GM23248 (cell line): ENCODE results near the gene CSRP1. TPM values are rescaled to one million over a fixed set of nuclear protein-coding genes. Genes with fewer than 3 reads are reported as not detected.
A peak's percentile ranks its signal among the peaks of the same experiment; 100 is the strongest.

Experiments
- DNase-seq: peaks from one replicate; pipeline ENCODE4 v3.0.0-alpha.2; 2015
- H2AFZ ChIP-seq: fragments of 200-600 bp; sonication (generic); 2 replicates; pipeline ENCODE4 v1.6.1; 2016; ENCODE audit warnings: antibody characterized with exemption
- H3F3A ChIP-seq: fragments of 200-600 bp; sonication (generic); 2 replicates; pipeline ENCODE4 v1.6.1; 2016; ENCODE audit warnings: mild to moderate bottlenecking, antibody characterized with exemption, mixed run types; ENCODE audit not compliant: insufficient read depth
- H3K27ac ChIP-seq: fragments of 200-600 bp; sonication (generic); 2 replicates; pipeline ENCODE4 v1.5.1; 2016; ENCODE audit warnings: mild to moderate bottlenecking
- H3K27me3 ChIP-seq: fragments of 200-600 bp; sonication (generic); replicated peaks from 2 replicates; pipeline ENCODE4 v1.6.1; 2016; ENCODE audit warnings: mild to moderate bottlenecking; ENCODE audit not compliant: insufficient read depth
- H3K36me3 ChIP-seq: fragments of 200-600 bp; sonication (generic); 2 replicates; pipeline ENCODE4 v1.6.1; 2016; ENCODE audit warnings: low read depth, mild to moderate bottlenecking
- H3K4me1 ChIP-seq: fragments of 200-600 bp; sonication (generic); 2 replicates; pipeline ENCODE4 v1.6.1; 2016; ENCODE audit warnings: mild to moderate bottlenecking; ENCODE audit not compliant: insufficient read depth
- H3K4me2 ChIP-seq: fragments of 200-600 bp; sonication (generic); one replicate; pipeline ENCODE4 v1.6.1; 2016; ENCODE audit warnings: mild to moderate bottlenecking; ENCODE audit not compliant: unreplicated experiment
- H3K4me3 ChIP-seq: fragments of 200-600 bp; sonication (generic); 2 replicates; pipeline ENCODE4 v1.5.1; 2016; ENCODE audit warnings: mild to moderate bottlenecking
- H3K79me2 ChIP-seq: fragments of 200-600 bp; sonication (generic); 2 replicates; pipeline ENCODE4 v1.6.1; 2016; ENCODE audit warnings: mild to moderate bottlenecking; ENCODE audit not compliant: insufficient read depth
- H3K9ac ChIP-seq: fragments of 200-600 bp; sonication (generic); 2 replicates; pipeline ENCODE4 v1.6.1; 2016; ENCODE audit warnings: mild to moderate bottlenecking
- H3K9me2 ChIP-seq: fragments of 200-600 bp; sonication (generic); 2 replicates; pipeline ENCODE4 v1.6.1; 2016; ENCODE audit warnings: mixed run types, mild to moderate bottlenecking, moderate library complexity; ENCODE audit not compliant: insufficient read depth
- H3K9me3 ChIP-seq: fragments of 200-600 bp; sonication (generic); one replicate; pipeline ENCODE4 v1.6.1; 2017; ENCODE audit warnings: low read depth
- H4K20me1 ChIP-seq: fragments of 200-600 bp; sonication (generic); 2 replicates; pipeline ENCODE4 v1.6.0; 2016; ENCODE audit not compliant: insufficient read depth
- EZH2 ChIP-seq: fragments of 200-600 bp; sonication (generic); IDR thresholded peaks from 2 replicates; pipeline ENCODE4 v1.6.1; 2018; ENCODE audit warnings: antibody characterized with exemption, mild to moderate bottlenecking; ENCODE audit not compliant: insufficient read depth, poor library complexity, severe bottlenecking
- EZH2phosphoT487 ChIP-seq: fragments of 200-600 bp; sonication (generic); IDR thresholded peaks from 2 replicates; pipeline ENCODE4 v1.6.1; 2018; ENCODE audit warnings: antibody characterized with exemption, moderate library complexity, mild to moderate bottlenecking, low read depth; ENCODE audit not compliant: insufficient read depth
- WGBS, 2 experiments: methylation state at CpG; one replicate each; pipeline ENCODE4 v1.1.6; 2015 to 2017; ENCODE audit warnings: low lambda C conversion rate in 2 of 2, low coverage in 1 of 2; ENCODE audit errors: missing lambda C conversion rate in 2 of 2; 5-methylcytosine and 5-hydroxymethylcytosine counted together
- in situ Hi-C: fragments of 300-500 bp; cut with MboI; formaldehyde crosslinking; loops from 2 replicates; pipeline ENCODE4 v1.15.0; 2020
- polyA plus RNA-seq: library from polyadenylated mRNA; unstranded; fragments of >200 nt; fragmentation: Nextera tagmentation; extraction: Ambion mirVana; gene quantifications from 2 replicates; pipeline ENCODE4 v1.2.1, GENCODE V29; 2016
- total RNA-seq: library from RNA; depleted of rRNA; stranded (reverse); fragments of >200 nt; shearing (Covaris generic); gene quantifications from 2 replicates; pipeline ENCODE4 v1.2.3, GENCODE V29; 2014

Gene CSRP1
- total and polyA plus RNA-seq, 2 experiments from 2014 or later, result 510 to 1,160 TPM

DNA sequence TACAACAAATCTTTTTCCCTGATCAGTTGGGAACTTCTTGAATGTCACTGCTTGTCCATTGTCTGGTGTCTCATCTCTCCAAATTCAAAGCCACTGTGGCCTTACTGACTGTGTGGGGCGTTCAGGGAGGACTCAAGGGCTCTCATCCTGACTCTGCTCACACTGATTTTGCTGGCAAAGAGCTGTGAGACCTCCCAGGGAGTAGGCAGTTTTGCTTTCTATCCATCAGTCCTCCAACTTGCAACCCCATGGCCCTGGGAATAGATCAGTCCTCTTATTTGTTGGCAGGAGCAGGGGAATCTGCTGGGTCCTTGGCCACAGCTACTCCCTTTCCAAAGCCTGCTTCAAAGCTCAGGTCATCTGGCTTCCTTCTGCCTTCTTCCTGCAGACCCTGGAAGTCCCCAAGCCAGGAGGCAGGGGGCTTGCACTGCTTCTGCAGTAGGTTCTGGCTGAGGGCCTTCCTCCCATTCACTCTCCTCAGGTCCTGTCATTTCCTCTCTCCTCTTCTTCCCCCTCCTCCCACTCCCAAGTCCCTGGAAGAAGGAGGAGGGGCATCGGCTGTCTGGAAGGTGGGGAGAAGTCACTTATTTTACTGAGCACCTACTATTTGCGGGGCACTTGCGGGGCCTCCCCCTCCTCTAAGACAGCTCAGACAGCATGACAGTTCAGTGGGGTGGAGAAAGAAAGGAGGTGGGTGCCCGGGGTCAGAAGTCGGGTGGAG lies 31.1 kb upstream of the CSRP1 start:
- H3K9ac ChIP-seq, result peak overlapping the region; percentile 97

GRCh38 chr1:201537467-201537866 lies 30.5 kb upstream of the CSRP1 start:
- DNase-seq, result no peak
- no peaks in the 10 kb centered on the region for H4K20me1 ChIP-seq
- no peaks in the 10 kb centered on the region for H3K36me3 ChIP-seq
- H3K9me2 ChIP-seq, result no peaks in the 10 kb centered on the region
- H2AFZ ChIP-seq, result no peak overlapping the region
- peak overlapping the region; percentile 97 for H3K9ac ChIP-seq
- H3K79me2 ChIP-seq, result peaks cover 33% of the 10 kb centered on the region
- peak overlapping the region; percentile 76; the same call in 1 of the 2 replicates for H3K4me3 ChIP-seq
- peaks cover 69% of the 10 kb centered on the region for H3F3A ChIP-seq
- peak overlapping the region; percentile 96 for H3K4me2 ChIP-seq
- in situ Hi-C loops, result no loop called here
- 86 to 91% methylated on average over 4 of the region's 4 CpGs for WGBS, 2 experiments
- H3K9me3 ChIP-seq, result no peaks in the 10 kb centered on the region
- no peaks in the 10 kb centered on the region for H3K27me3 ChIP-seq
- H3K27ac ChIP-seq, result peak overlapping the region; percentile 91
- H3K4me1 ChIP-seq, result peaks cover 69% of the 10 kb centered on the region
- TF ChIP-seq EZH2phosphoT487, result no peak
- no peak for TF ChIP-seq EZH2

More for the DNA sequence above, 31.1 kb upstream of the CSRP1 start:
- Histone ChIP-seq H3F3A (peaks cover 75% of the 10 kb centered on the region), H3K4me2 (peak overlapping the region; percentile 86), H3K9me3 (no peaks in the 10 kb centered on the region), H3K4me3 (peak overlapping the region; percentile 91), H3K79me2 (peaks cover 39% of the 10 kb centered on the region), H3K27ac (peak overlapping the region; percentile 91), H3K27me3 (no peaks in the 10 kb centered on the region), H3K36me3 (no peaks in the 10 kb centered on the region), H4K20me1 (no peaks in the 10 kb centered on the region), H3K4me1 (peaks cover 75% of the 10 kb centered on the region), H3K9me2 (no peaks in the 10 kb centered on the region), H2AFZ (peak overlapping the region; percentile 43)
- in situ Hi-C loops, result no loop called here
- 4 to 11% methylated on average over 6 of the region's 6 CpGs for WGBS, 2 experiments
- TF ChIP-seq EZH2phosphoT487 (no peak), EZH2 (no peak)
- DNase-seq, result peak; percentile 49

- no peaks in the 10 kb centered on the region for H3K9me2 ChIP-seq
- H3K36me3 ChIP-seq, result no peaks in the 10 kb centered on the region
- 5 to 12% methylated on average over 2 of the region's 2 CpGs for WGBS, 2 experiments
- H3F3A ChIP-seq, result peaks cover 65% of the 10 kb centered on the region
- peak; percentile 70 for DNase-seq
- no peaks in the 10 kb centered on the region for H3K9me3 ChIP-seq
- H3K4me3 ChIP-seq, result peak overlapping the region; percentile 76
- H3K27me3 ChIP-seq, result no peaks in the 10 kb centered on the region
- H3K79me2 ChIP-seq, result peaks cover 29% of the 10 kb centered on the region
- H3K4me2 ChIP-seq, result peak overlapping the region; percentile 96
- peaks cover 65% of the 10 kb centered on the region for H3K4me1 ChIP-seq
- peak overlapping the region; percentile 79 for H3K9ac ChIP-seq
- in situ Hi-C loops, result no loop called here
- H2AFZ ChIP-seq, result no peak overlapping the region
- H4K20me1 ChIP-seq, result no peaks in the 10 kb centered on the region
- TF ChIP-seq EZH2 (no peak), EZH2phosphoT487 (no peak)
- peak overlapping the region; percentile 91 for H3K27ac ChIP-seq
These were observed 30.1 kb upstream of the CSRP1 start for GRCh38 chr1:201537028-201537427.

- 0 to 1% methylated on average over 4 of the region's 4 CpGs for WGBS, 2 experiments
- no peak overlapping the region for H2AFZ ChIP-seq
- no peaks in the 10 kb centered on the region for H3K9me2 ChIP-seq
- peak overlapping the region; percentile 96 for H3K4me2 ChIP-seq
- peak overlapping the region; percentile 76 for H3K4me3 ChIP-seq
- peak overlapping the region; percentile 79 for H3K9ac ChIP-seq
- no peaks in the 10 kb centered on the region for H4K20me1 ChIP-seq
- H3K9me3 ChIP-seq, result no peaks in the 10 kb centered on the region
- TF ChIP-seq EZH2phosphoT487, result no peak
- no peak for TF ChIP-seq EZH2
- in situ Hi-C loops, result no loop called here
- H3F3A ChIP-seq, result peaks cover 60% of the 10 kb centered on the region
- H3K27ac ChIP-seq, result peak overlapping the region; percentile 91
- H3K79me2 ChIP-seq, result peaks cover 24% of the 10 kb centered on the region
- H3K27me3 ChIP-seq, result no peaks in the 10 kb centered on the region
- peak; percentile 98 for DNase-seq
- peaks cover 62% of the 10 kb centered on the region for H3K4me1 ChIP-seq
- no peaks in the 10 kb centered on the region for H3K36me3 ChIP-seq
These were observed 29.6 kb upstream of the CSRP1 start for GRCh38 chr1:201536558-201536957.
